ENCODE measurements around the gene SHISA2. TPM values are rescaled to one million over a fixed set of nuclear protein-coding genes. Genes with fewer than 3 reads are reported as not detected.

Gene SHISA2
- total RNA-seq, 1 experiment from 2014 or later = not detected

- H3K27ac ChIP-seq (ENCODE audit: low read length) = no peak overlapping the region
- H3K9me3 ChIP-seq (ENCODE audit: low read length) = no peaks in the 10 kb centered on the region
- H2AFZ ChIP-seq (ENCODE audit: low read length) = no peak overlapping the region
- H3K4me3 ChIP-seq (ENCODE audit: low read length) = no peak overlapping the region
- H3K36me3 ChIP-seq (ENCODE audit: insufficient read depth, low read length) = no peaks in the 10 kb centered on the region
- DNase-seq = no peak
- no peak overlapping the region for H3K4me2 ChIP-seq (ENCODE audit: low read depth, low read length, poor library complexity, severe bottlenecking)
- H3K4me1 ChIP-seq (ENCODE audit: low read length) = no peaks in the 10 kb centered on the region
- no peaks in the 10 kb centered on the region for H3K27me3 ChIP-seq (ENCODE audit: low read length)
- H3K9ac ChIP-seq (ENCODE audit: low read length) = no peak overlapping the region
- no peaks in the 10 kb centered on the region for H4K20me1 ChIP-seq (ENCODE audit: insufficient read depth, low read depth, low read length)
- H3K79me2 ChIP-seq (ENCODE audit: low read length) = no peaks in the 10 kb centered on the region
- H3K9me2 ChIP-seq (replicated peaks; ENCODE audit: insufficient read depth, low read length) = no peaks in the 10 kb centered on the region
These were observed 6.7 kb downstream of the SHISA2 start for GRCh38 chr13:26045142-26045541.

DNA sequence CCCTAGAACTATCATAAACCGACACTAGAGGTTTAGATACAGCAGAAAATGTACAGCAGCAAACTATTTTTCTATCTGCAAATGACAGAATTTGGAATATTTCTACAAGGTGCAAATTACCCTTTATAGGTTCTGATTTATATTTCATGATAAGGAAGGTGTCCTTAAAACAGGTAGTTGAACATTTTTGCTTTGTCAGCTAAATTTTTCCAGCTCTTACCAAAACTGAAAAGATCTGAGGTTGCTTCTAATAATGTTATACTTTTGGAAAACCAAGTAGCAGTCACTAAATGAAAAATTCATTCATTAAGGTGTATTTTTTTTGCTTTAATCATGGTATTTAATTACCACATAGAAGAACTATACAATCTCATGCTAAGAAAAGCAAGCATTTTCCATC is 9.0 kb downstream of the SHISA2 start:
- H3K9me2 ChIP-seq (replicated peaks; ENCODE audit: insufficient read depth, low read length) = no peaks in the 10 kb centered on the region
- no peaks in the 10 kb centered on the region for H3K79me2 ChIP-seq (ENCODE audit: low read length)
- no peaks in the 10 kb centered on the region for H3K27me3 ChIP-seq (ENCODE audit: low read length)
- H3K4me3 ChIP-seq (ENCODE audit: low read length) = no peak overlapping the region
- H3K36me3 ChIP-seq (ENCODE audit: insufficient read depth, low read length) = no peaks in the 10 kb centered on the region
- no peak overlapping the region for H2AFZ ChIP-seq (ENCODE audit: low read length)
- no peak overlapping the region for H3K27ac ChIP-seq (ENCODE audit: low read length)
- H3K9ac ChIP-seq (ENCODE audit: low read length) = no peak overlapping the region
- H3K4me1 ChIP-seq (ENCODE audit: low read length) = no peaks in the 10 kb centered on the region
- no peaks in the 10 kb centered on the region for H4K20me1 ChIP-seq (ENCODE audit: insufficient read depth, low read depth, low read length)
- H3K9me3 ChIP-seq (ENCODE audit: low read length) = no peaks in the 10 kb centered on the region
- DNase-seq = no peak
- no peak overlapping the region for H3K4me2 ChIP-seq (ENCODE audit: low read depth, low read length, poor library complexity, severe bottlenecking)

DNA sequence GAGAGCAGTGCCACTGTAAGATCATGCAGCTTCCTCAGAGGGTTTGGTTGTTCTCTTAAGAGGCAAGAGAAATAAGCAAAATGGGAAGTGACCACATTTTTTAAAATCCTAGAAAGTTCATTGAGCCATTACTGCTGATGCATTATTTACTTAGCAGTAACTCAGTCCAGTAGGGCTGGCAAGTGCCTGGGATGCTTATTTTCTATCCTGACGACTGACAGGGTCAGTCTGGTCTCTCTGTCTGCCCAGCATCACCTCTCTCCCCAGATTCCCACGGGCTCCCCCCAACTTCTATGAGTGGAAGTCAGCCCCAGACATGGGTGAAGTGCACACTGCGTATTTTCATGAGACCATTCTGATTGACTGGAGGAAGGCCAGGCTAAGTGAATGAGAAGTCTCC is 10.4 kb downstream of the SHISA2 start:
- Histone ChIP-seq H3K4me1 (ENCODE audit: low read length) (no peaks in the 10 kb centered on the region), H3K27ac (ENCODE audit: low read length) (no peak overlapping the region), H2AFZ (ENCODE audit: low read length) (no peak overlapping the region), H3K9me2 (replicated peaks; ENCODE audit: insufficient read depth, low read length) (no peaks in the 10 kb centered on the region), H3K4me3 (ENCODE audit: low read length) (no peak overlapping the region), H3K79me2 (ENCODE audit: low read length) (no peaks in the 10 kb centered on the region), H3K9me3 (ENCODE audit: low read length) (no peaks in the 10 kb centered on the region), H3K27me3 (ENCODE audit: low read length) (no peaks in the 10 kb centered on the region), H3K4me2 (ENCODE audit: low read depth, low read length, poor library complexity, severe bottlenecking) (no peak overlapping the region), H3K9ac (ENCODE audit: low read length) (no peak overlapping the region), H4K20me1 (ENCODE audit: insufficient read depth, low read depth, low read length) (no peaks in the 10 kb centered on the region), H3K36me3 (ENCODE audit: insufficient read depth, low read length) (no peaks in the 10 kb centered on the region)
- no peak for DNase-seq

- Histone ChIP-seq H4K20me1 (ENCODE audit: insufficient read depth, low read depth, low read length) (no peaks in the 10 kb centered on the region), H3K4me2 (ENCODE audit: low read depth, low read length, poor library complexity, severe bottlenecking) (no peak overlapping the region), H3K9me3 (ENCODE audit: low read length) (no peaks in the 10 kb centered on the region), H2AFZ (ENCODE audit: low read length) (no peak overlapping the region), H3K79me2 (ENCODE audit: low read length) (no peaks in the 10 kb centered on the region), H3K36me3 (ENCODE audit: insufficient read depth, low read length) (no peaks in the 10 kb centered on the region), H3K27ac (ENCODE audit: low read length) (no peak overlapping the region), H3K9me2 (replicated peaks; ENCODE audit: insufficient read depth, low read length) (no peaks in the 10 kb centered on the region), H3K4me3 (ENCODE audit: low read length) (no peak overlapping the region), H3K9ac (ENCODE audit: low read length) (no peak overlapping the region), H3K27me3 (ENCODE audit: low read length) (no peaks in the 10 kb centered on the region), H3K4me1 (ENCODE audit: low read length) (no peaks in the 10 kb centered on the region)
- DNase-seq = no peak
These were observed 12.8 kb downstream of the SHISA2 start for GRCh38 chr13:26038931-26039475.

DNA sequence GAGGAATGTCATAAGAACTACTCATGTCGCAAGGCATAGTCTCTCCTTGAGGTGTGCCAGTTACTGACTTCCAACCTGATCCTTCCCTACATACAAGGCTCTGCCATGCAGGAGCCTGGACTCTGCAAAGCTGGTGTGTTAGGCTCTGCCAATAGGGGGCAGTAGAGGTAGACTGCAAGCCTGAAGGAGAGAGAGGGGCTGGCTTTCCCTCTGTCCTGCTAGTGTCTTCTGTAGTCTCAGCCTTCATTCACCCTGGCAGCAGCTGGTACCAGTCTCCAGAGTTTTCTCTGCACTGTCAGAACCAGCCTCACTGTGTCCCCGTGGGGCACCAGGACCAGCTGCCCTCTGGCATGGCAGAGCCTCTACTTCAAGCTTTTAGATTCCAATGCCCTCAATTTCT is 14.5 kb downstream of the SHISA2 start:
- no peaks in the 10 kb centered on the region for H3K36me3 ChIP-seq (ENCODE audit: insufficient read depth, low read length)
- H3K4me1 ChIP-seq (ENCODE audit: low read length) = no peaks in the 10 kb centered on the region
- peak; percentile 80 for DNase-seq
- H3K27ac ChIP-seq (ENCODE audit: low read length) = no peak overlapping the region
- H3K9ac ChIP-seq (ENCODE audit: low read length) = no peak overlapping the region
- H3K9me2 ChIP-seq (replicated peaks; ENCODE audit: insufficient read depth, low read length) = no peaks in the 10 kb centered on the region
- no peaks in the 10 kb centered on the region for H3K79me2 ChIP-seq (ENCODE audit: low read length)
- no peaks in the 10 kb centered on the region for H4K20me1 ChIP-seq (ENCODE audit: insufficient read depth, low read depth, low read length)
- no peaks in the 10 kb centered on the region for H3K27me3 ChIP-seq (ENCODE audit: low read length)
- no peak overlapping the region for H3K4me2 ChIP-seq (ENCODE audit: low read depth, low read length, poor library complexity, severe bottlenecking)
- no peaks in the 10 kb centered on the region for H3K9me3 ChIP-seq (ENCODE audit: low read length)
- H3K4me3 ChIP-seq (ENCODE audit: low read length) = no peak overlapping the region
- H2AFZ ChIP-seq (ENCODE audit: low read length) = no peak overlapping the region

- no peak overlapping the region for H3K4me3 ChIP-seq (ENCODE audit: low read length)
- no peak for DNase-seq
These were observed 15.4 kb downstream of the SHISA2 start for GRCh38 chr13:26036383-26036782.

GRCh38 chr13:26034018-26034417 is 17.8 kb downstream of the SHISA2 start:
- no peaks in the 10 kb centered on the region for H3K9me2 ChIP-seq (replicated peaks; ENCODE audit: insufficient read depth, low read length)
- H3K4me1 ChIP-seq (ENCODE audit: low read length) = no peaks in the 10 kb centered on the region
- H3K79me2 ChIP-seq (ENCODE audit: low read length) = no peaks in the 10 kb centered on the region
- H3K27ac ChIP-seq (ENCODE audit: low read length) = no peak overlapping the region
- no peaks in the 10 kb centered on the region for H4K20me1 ChIP-seq (ENCODE audit: insufficient read depth, low read depth, low read length)
- H3K4me2 ChIP-seq (ENCODE audit: low read depth, low read length, poor library complexity, severe bottlenecking) = no peak overlapping the region
- H3K36me3 ChIP-seq (ENCODE audit: insufficient read depth, low read length) = no peaks in the 10 kb centered on the region
- no peaks in the 10 kb centered on the region for H3K27me3 ChIP-seq (ENCODE audit: low read length)
- H2AFZ ChIP-seq (ENCODE audit: low read length) = no peak overlapping the region
- no peak for DNase-seq
- no peak overlapping the region for H3K9ac ChIP-seq (ENCODE audit: low read length)
- H3K9me3 ChIP-seq (ENCODE audit: low read length) = no peaks in the 10 kb centered on the region
- H3K4me3 ChIP-seq (ENCODE audit: low read length) = no peak overlapping the region

More at GRCh38 chr13:26036383-26036782, 15.4 kb downstream of the SHISA2 start:
- H4K20me1 ChIP-seq (ENCODE audit: insufficient read depth, low read depth, low read length) = no peaks in the 10 kb centered on the region
- no peaks in the 10 kb centered on the region for H3K4me1 ChIP-seq (ENCODE audit: low read length)
- H3K9me2 ChIP-seq (replicated peaks; ENCODE audit: insufficient read depth, low read length) = no peaks in the 10 kb centered on the region
- no peak overlapping the region for H3K4me2 ChIP-seq (ENCODE audit: low read depth, low read length, poor library complexity, severe bottlenecking)
- no peaks in the 10 kb centered on the region for H3K36me3 ChIP-seq (ENCODE audit: insufficient read depth, low read length)
- H3K27me3 ChIP-seq (ENCODE audit: low read length) = no peaks in the 10 kb centered on the region
- H3K9ac ChIP-seq (ENCODE audit: low read length) = no peak overlapping the region
- no peaks in the 10 kb centered on the region for H3K9me3 ChIP-seq (ENCODE audit: low read length)
- H3K27ac ChIP-seq (ENCODE audit: low read length) = no peak overlapping the region
- no peaks in the 10 kb centered on the region for H3K79me2 ChIP-seq (ENCODE audit: low read length)
- H2AFZ ChIP-seq (ENCODE audit: low read length) = no peak overlapping the region

DNA sequence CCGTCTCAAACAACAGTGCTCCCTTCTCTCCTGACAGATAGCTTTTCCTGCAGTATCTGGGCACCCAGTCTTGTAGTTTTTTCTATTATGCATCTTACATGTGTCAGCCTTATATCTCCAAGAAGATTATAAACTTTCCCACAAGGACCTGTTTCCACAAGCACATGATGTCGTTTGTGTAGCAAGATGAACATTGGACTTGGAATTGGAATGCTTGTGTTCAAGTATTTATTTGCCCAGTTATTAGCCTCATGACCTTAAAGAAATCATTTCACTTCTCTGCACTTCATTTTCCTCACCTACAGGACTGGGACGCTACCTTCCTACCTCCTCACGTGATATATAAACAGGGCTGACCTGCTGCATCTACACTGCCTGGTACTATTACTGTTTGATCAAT is 21.5 kb downstream of the SHISA2 start:
- no peak for DNase-seq

More for the DNA sequence above, 21.5 kb downstream of the SHISA2 start:
- Histone ChIP-seq H4K20me1 (ENCODE audit: insufficient read depth, low read depth, low read length) (no peaks in the 10 kb centered on the region), H3K9me2 (replicated peaks; ENCODE audit: insufficient read depth, low read length) (no peaks in the 10 kb centered on the region), H3K9ac (ENCODE audit: low read length) (no peak overlapping the region), H3K9me3 (ENCODE audit: low read length) (no peaks in the 10 kb centered on the region), H3K36me3 (ENCODE audit: insufficient read depth, low read length) (no peaks in the 10 kb centered on the region), H3K79me2 (ENCODE audit: low read length) (no peaks in the 10 kb centered on the region), H3K27me3 (ENCODE audit: low read length) (no peaks in the 10 kb centered on the region), H3K4me3 (ENCODE audit: low read length) (no peak overlapping the region), H2AFZ (ENCODE audit: low read length) (no peak overlapping the region), H3K4me1 (ENCODE audit: low read length) (no peaks in the 10 kb centered on the region), H3K4me2 (ENCODE audit: low read depth, low read length, poor library complexity, severe bottlenecking) (no peak overlapping the region), H3K27ac (ENCODE audit: low read length) (no peak overlapping the region)
